ENCODE data around the gene PGA3.

PGA3 gene

GRCh38 chr11:61160487-61161189, 42.7 kb upstream of the PGA3 start:
- peak overlapping the region; percentile 57 for H3K4me3 ChIP-seq (replicated peaks; ENCODE audit: insufficient read depth, low read length)
- no peaks in the 10 kb centered on the region for H3K27me3 ChIP-seq (ENCODE audit: insufficient read depth, poor library complexity, severe bottlenecking)
- peak overlapping the region; percentile 62 for H3K27ac ChIP-seq (replicated peaks)
- DNase-seq (ENCODE audit: low read depth in 1 of 2, low spot score in 1 of 2) = no peak
- TF ChIP-seq GABPA (IDR thresholded peaks at IDR 0.05; ENCODE audit: low read depth) (no peak), CTCF (IDR thresholded peaks at IDR 0.05; ENCODE audit: insufficient read depth, low read length) (no peak), SPI1 (IDR thresholded peaks at IDR 0.05; ENCODE audit: borderline replicate concordance, low read depth) (no peak), POLR2AphosphoS5 (IDR thresholded peaks at IDR 0.05; ENCODE audit: low read depth) (no peak; the same call in 1 of the 2 replicates), REST (IDR thresholded peaks at IDR 0.05; ENCODE audit: insufficient replicate concordance, low read depth) (no peak)

GRCh38 chr11:61161190-61162091, 41.9 kb upstream of the PGA3 start, which contains the start of gene VPS37C:
Gene VPS37C, minus strand, starts transcription at chr11:61161426. Its CDS starts 22,597 bp downstream, at chr11:61138829.
- peak within 1 kb of the TSS; percentile 57 for H3K4me3 ChIP-seq (replicated peaks; ENCODE audit: insufficient read depth, low read length)
- TF ChIP-seq REST (IDR thresholded peaks at IDR 0.05; ENCODE audit: insufficient replicate concordance, low read depth) (no peak), POLR2AphosphoS5 (IDR thresholded peaks at IDR 0.05; ENCODE audit: low read depth) (peak; percentile 68), GABPA (IDR thresholded peaks at IDR 0.05; ENCODE audit: low read depth) (peak; percentile 74), CTCF (IDR thresholded peaks at IDR 0.05; ENCODE audit: insufficient read depth, low read length) (no peak), SPI1 (IDR thresholded peaks at IDR 0.05; ENCODE audit: borderline replicate concordance, low read depth) (no peak)
- no peaks in the 10 kb centered on the region for H3K27me3 ChIP-seq (ENCODE audit: insufficient read depth, poor library complexity, severe bottlenecking)
- DNase-seq (ENCODE audit: low read depth in 1 of 2, low spot score in 1 of 2) = peak; percentile 88 to 93
- peak within 1 kb of the TSS; percentile 99 for H3K27ac ChIP-seq (replicated peaks)

GRCh38 chr11:61162092-61162941, 41.0 kb upstream of the PGA3 start:
- DNase-seq (ENCODE audit: low read depth in 1 of 2, low spot score in 1 of 2) = peak; percentile 94 to 96
- TF ChIP-seq POLR2AphosphoS5 (IDR thresholded peaks at IDR 0.05; ENCODE audit: low read depth) (peak; percentile 65), CTCF (IDR thresholded peaks at IDR 0.05; ENCODE audit: insufficient read depth, low read length) (no peak), GABPA (IDR thresholded peaks at IDR 0.05; ENCODE audit: low read depth) (no peak; the same call in 1 of the 2 replicates), SPI1 (IDR thresholded peaks at IDR 0.05; ENCODE audit: borderline replicate concordance, low read depth) (no peak), REST (IDR thresholded peaks at IDR 0.05; ENCODE audit: insufficient replicate concordance, low read depth) (no peak)
- H3K27ac ChIP-seq (replicated peaks) = peak overlapping the region; percentile 99
- H3K27me3 ChIP-seq (ENCODE audit: insufficient read depth, poor library complexity, severe bottlenecking) = no peaks in the 10 kb centered on the region
- peak overlapping the region; percentile 57 for H3K4me3 ChIP-seq (replicated peaks; ENCODE audit: insufficient read depth, low read length)

Data from HL-60 (cell line).